NCI-H146 (cell line): ENCODE data around the gene ZBTB12.
"Not testable (repeated sequence)": the region's sequence is repeated elsewhere in the genome, so short reads cannot be mapped to it uniquely, and the experiment has no call there.

Source experiments
- DNase-seq: peaks from one replicate; lab custom pipeline; 2025; lab: John Stamatoyannopoulos, UW

Gene ZBTB12

GRCh38 chr6:31920811-31921210 lies 18.9 kb upstream of the ZBTB12 start:
- DNase-seq, result no peak

GRCh38 chr6:31919624-31920303 lies 17.9 kb upstream of the ZBTB12 start:
- no peak for DNase-seq

- no peak for DNase-seq
Measured at GRCh38 chr6:31918069-31918720, 16.3 kb upstream of the ZBTB12 start.

GRCh38 chr6:31915756-31916155 lies 13.9 kb upstream of the ZBTB12 start:
- no peak for DNase-seq

- no peak for DNase-seq
Measured at GRCh38 chr6:31915351-31915750, 13.5 kb upstream of the ZBTB12 start.

- no peak for DNase-seq
Measured at GRCh38 chr6:31911826-31912585, 10.1 kb upstream of the ZBTB12 start.

- DNase-seq, result not testable (repeated sequence)
Measured at GRCh38 chr6:31909298-31909697, 7.4 kb upstream of the ZBTB12 start.

GRCh38 chr6:31908791-31909190 lies 6.9 kb upstream of the ZBTB12 start:
- no peak for DNase-seq

GRCh38 chr6:31908255-31908654 lies 6.4 kb upstream of the ZBTB12 start:
- DNase-seq, result not testable (repeated sequence)

- no peak for DNase-seq
Measured at GRCh38 chr6:31907158-31907813, 5.4 kb upstream of the ZBTB12 start.

GRCh38 chr6:31906727-31907126 lies 4.8 kb upstream of the ZBTB12 start:
- not testable (repeated sequence) for DNase-seq

GRCh38 chr6:31906122-31906521 lies 4.2 kb upstream of the ZBTB12 start:
- no peak for DNase-seq

- DNase-seq, result no peak
Measured at GRCh38 chr6:31905041-31905440, 3.2 kb upstream of the ZBTB12 start.

GRCh38 chr6:31903957-31904356 lies 2.1 kb upstream of the ZBTB12 start:
- no peak for DNase-seq

- DNase-seq, result peak; percentile 67
Measured at GRCh38 chr6:31901415-31901952, 402 bp downstream of the ZBTB12 start.

GRCh38 chr6:31900917-31901414 lies 920 bp downstream of the ZBTB12 start:
- DNase-seq, result no peak

- no peak for DNase-seq
Measured at GRCh38 chr6:31899882-31900722, 1.8 kb downstream of the ZBTB12 start.

GRCh38 chr6:31899215-31899614 lies 2.7 kb downstream of the ZBTB12 start:
- no peak for DNase-seq

- peak; percentile 67 for DNase-seq
Measured at GRCh38 chr6:31898383-31899011, 3.4 kb downstream of the ZBTB12 start.

- peak; percentile 77 for DNase-seq
Measured at GRCh38 chr6:31897612-31898382, 4.1 kb downstream of the ZBTB12 start, which contains the start of gene EHMT2. Gene EHMT2, minus strand, starts transcription at chr6:31897698. Its CDS starts 21 bp downstream, at chr6:31897677.
